Tibial artery (tissue), 4 donors: ENCODE data around the gene CYP19A1.

ENCODE experiments used
- DNase-seq, 2 donors: peaks; one replicate each; pipeline ENCODE4 v3.0.0-alpha.2; 2019
- H3K27ac ChIP-seq, 2 donors: fragments of 200-600 bp; sonication (generic) in 1 of 2; 1 replicate in 1 of 2; 2 replicates in 1 of 2; pipeline ENCODE4 v1.5.1; 2018 to 2019; ENCODE audit warnings: mild to moderate bottlenecking in 1 of 2
- H3K27me3 ChIP-seq, 2 donors: fragments of 200-600 bp; sonication (generic) in 1 of 2; one replicate each; pipeline versions ENCODE4 v1.5.1 to v1.6.0; 2016 to 2019
- H3K36me3 ChIP-seq, 3 donors: fragments of 200-600 bp; sonication (generic) in 2 of 3; one replicate each; pipeline ENCODE4 v1.5.1; 2016 to 2019; ENCODE audit warnings: mild to moderate bottlenecking in 2 of 3
- H3K4me1 ChIP-seq, 4 donors: fragments of 200-600 bp; sonication (generic) in 2 of 4; 1 replicate in 3 of 4; 2 replicates in 1 of 4; pipeline ENCODE4 v1.5.1; 2016 to 2019
- H3K4me3 ChIP-seq, 2 donors: fragments of 200-600 bp; sonication (generic) in 1 of 2; 1 replicate in 1 of 2; 2 replicates in 1 of 2; pipeline ENCODE4 v1.5.1; 2018 to 2019; ENCODE audit warnings: mild to moderate bottlenecking in 2 of 2
- H3K9me3 ChIP-seq, 3 donors: fragments of 200-600 bp; sonication (generic) in 1 of 3; one replicate each; pipeline ENCODE4 v1.5.1; 2016 to 2019
- CTCF ChIP-seq, 2 experiments: fragments of 200-600 bp in 1 of 2; fragments of 450-650 bp in 1 of 2; IDR thresholded peaks; one replicate each; pipeline ENCODE4 v1.5.1; 2017 to 2019; ENCODE audit warnings: antibody characterized with exemption in 2 of 2, mild to moderate bottlenecking in 1 of 2, moderate library complexity in 1 of 2
- intact Hi-C: fragments of 100-400 bp; cut with DNase I; formaldehyde crosslinking; loops from one replicate; pipeline ENCODE4 v1.15.0; 2023; ENCODE audit warnings: low total_unique reads

CYP19A1 gene

GRCh38 chr15:51227940-51228732 lies 110.3 kb downstream of the CYP19A1 start:
- Histone ChIP-seq H3K36me3 (no peaks in the 10 kb centered on the region), H3K4me1 (peaks cover 0 to 40% (median 16%) of the 10 kb centered on the region in 4 donors), H3K9me3 (no peaks in the 10 kb centered on the region), H3K27me3 (no peaks in the 10 kb centered on the region), H3K4me3 (no peak overlapping the region), H3K27ac (peak overlapping the region; percentile 42 to 49)
- TF ChIP-seq CTCF (IDR thresholded peaks at IDR 0.05) = no peak
- intact Hi-C loops = no loop called here
- peak; percentile 30 to 78 for DNase-seq

GRCh38 chr15:51226576-51227210 lies 111.7 kb downstream of the CYP19A1 start:
- no peaks in the 10 kb centered on the region for H3K27me3 ChIP-seq
- no peak overlapping the region for H3K27ac ChIP-seq
- no peak overlapping the region for H3K4me3 ChIP-seq
- H3K9me3 ChIP-seq = no peaks in the 10 kb centered on the region
- H3K4me1 ChIP-seq = peaks cover 0 to 40% (median 16%) of the 10 kb centered on the region in 4 donors
- no peak for TF ChIP-seq CTCF (IDR thresholded peaks at IDR 0.05)
- intact Hi-C loops = no loop called here
- no peaks in the 10 kb centered on the region for H3K36me3 ChIP-seq
- DNase-seq = no peak

GRCh38 chr15:51224428-51224827 lies 114.0 kb downstream of the CYP19A1 start:
- Histone ChIP-seq H3K27me3 (no peaks in the 10 kb centered on the region), H3K4me3 (no peak overlapping the region), H3K27ac (peak overlapping the region; percentile 18 to 19), H3K36me3 (no peaks in the 10 kb centered on the region), H3K4me1 (peaks cover 0 to 41% (median 17%) of the 10 kb centered on the region in 4 donors), H3K9me3 (no peaks in the 10 kb centered on the region)
- no peak for DNase-seq
- TF ChIP-seq CTCF (IDR thresholded peaks at IDR 0.05) = no peak
- intact Hi-C loops = no loop called here

GRCh38 chr15:51223771-51224229 lies 114.6 kb downstream of the CYP19A1 start:
- no peak for TF ChIP-seq CTCF (IDR thresholded peaks at IDR 0.05)
- DNase-seq = peak; percentile 51 to 70
- no peaks in the 10 kb centered on the region for H3K27me3 ChIP-seq

GRCh38 chr15:51218299-51218938 lies 120.0 kb downstream of the CYP19A1 start:
- Histone ChIP-seq H3K27me3 (no peaks in the 10 kb centered on the region), H3K9me3 (no peaks in the 10 kb centered on the region), H3K4me3 (no peak overlapping the region), H3K27ac (peak overlapping the region in 1 of 2 donors; percentile 12), H3K36me3 (no peaks in the 10 kb centered on the region), H3K4me1 (peaks cover 0 to 18% (median 13%) of the 10 kb centered on the region in 4 donors)
- no peak for TF ChIP-seq CTCF (IDR thresholded peaks at IDR 0.05)
- no peak for DNase-seq
- intact Hi-C loops = no loop called here

More at GRCh38 chr15:51223771-51224229, 114.6 kb downstream of the CYP19A1 start:
- intact Hi-C loops = no loop called here
- Histone ChIP-seq H3K27ac (peak overlapping the region; percentile 18 to 19), H3K36me3 (no peaks in the 10 kb centered on the region), H3K4me1 (peaks cover 0 to 43% (median 21%) of the 10 kb centered on the region in 4 donors), H3K9me3 (no peaks in the 10 kb centered on the region), H3K4me3 (no peak overlapping the region)
